ENCODE data around the gene UBR3. TPM values are rescaled to one million over a fixed set of nuclear protein-coding genes. Genes with fewer than 3 reads are reported as not detected.

UBR3 gene
- total RNA-seq, 6 experiments from 2014 or later = 30.1 to 46.3 (median 40.5) TPM

- H3K27me3 Mint-ChIP-seq (ENCODE audit: insufficient read depth) = no peaks in the 10 kb centered on the region; the same call in 1 of the 2 replicates
- H3K4me1 Mint-ChIP-seq (ENCODE audit: low read depth) = no peaks in the 10 kb centered on the region
- H3K4me3 Mint-ChIP-seq = no peak overlapping the region
- peaks cover 27% of the 10 kb centered on the region for H3K36me3 Mint-ChIP-seq (ENCODE audit: low read depth)
- H3K27ac Mint-ChIP-seq = peak overlapping the region; percentile 44; the same call in 1 of the 2 replicates
- no peaks in the 10 kb centered on the region for H3K9me3 Mint-ChIP-seq
- DNase-seq = no peak
- no peak for TF ChIP-seq CTCF (IDR thresholded peaks at IDR 0.05)
These were observed 170.1 kb downstream of the UBR3 start for GRCh38 chr2:169997140-169997887.

- no peak overlapping the region for H3K27ac Mint-ChIP-seq
- TF ChIP-seq CTCF (IDR thresholded peaks at IDR 0.05) = no peak
- H3K27me3 Mint-ChIP-seq (ENCODE audit: insufficient read depth) = no peaks in the 10 kb centered on the region; the same call in 1 of the 2 replicates
- DNase-seq = no peak
- no peak overlapping the region for H3K4me3 Mint-ChIP-seq
- peaks cover 38% of the 10 kb centered on the region for H3K36me3 Mint-ChIP-seq (ENCODE audit: low read depth)
- no peaks in the 10 kb centered on the region for H3K9me3 Mint-ChIP-seq
- H3K4me1 Mint-ChIP-seq (ENCODE audit: low read depth) = no peaks in the 10 kb centered on the region
These were observed 171.8 kb downstream of the UBR3 start for GRCh38 chr2:169999054-169999453.

DNA sequence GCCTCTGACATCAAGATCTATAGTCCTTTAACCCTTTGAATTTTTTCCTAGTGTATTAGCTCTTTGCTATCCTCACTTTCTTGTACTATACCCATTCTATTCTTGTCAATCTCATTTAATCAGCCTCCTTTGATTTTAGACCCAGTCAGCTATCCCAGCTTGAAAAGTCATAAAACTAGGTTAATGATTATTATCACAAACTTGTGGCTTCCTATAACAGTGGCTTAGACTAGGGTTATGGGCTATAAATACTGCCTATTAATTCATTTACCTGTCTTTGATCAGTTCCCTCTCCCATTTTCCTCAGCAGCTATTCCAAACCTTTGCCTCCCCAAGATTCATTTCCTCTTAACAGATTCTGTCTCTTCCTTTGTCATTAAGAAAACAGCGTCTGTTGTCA, 174.8 kb downstream of the UBR3 start:
- H3K36me3 Mint-ChIP-seq (ENCODE audit: low read depth) = peaks cover 32% of the 10 kb centered on the region
- no peak for DNase-seq
- no peaks in the 10 kb centered on the region for H3K9me3 Mint-ChIP-seq
- H3K27me3 Mint-ChIP-seq (ENCODE audit: insufficient read depth) = no peaks in the 10 kb centered on the region; the same call in 1 of the 2 replicates
- no peak overlapping the region for H3K4me3 Mint-ChIP-seq
- H3K4me1 Mint-ChIP-seq (ENCODE audit: low read depth) = no peaks in the 10 kb centered on the region
- no peak overlapping the region for H3K27ac Mint-ChIP-seq
- TF ChIP-seq CTCF (IDR thresholded peaks at IDR 0.05) = no peak

- H3K4me1 Mint-ChIP-seq (ENCODE audit: low read depth) = no peaks in the 10 kb centered on the region
- H3K27ac Mint-ChIP-seq = 0 out of 2 replicates have a peak overlapping the region, but pooled peaks have one; percentile 7
- no peak overlapping the region for H3K4me3 Mint-ChIP-seq
- TF ChIP-seq CTCF (IDR thresholded peaks at IDR 0.05) = no peak
- H3K36me3 Mint-ChIP-seq (ENCODE audit: low read depth) = peaks cover 20% of the 10 kb centered on the region
- no peaks in the 10 kb centered on the region; the same call in none of the 2 replicates for H3K27me3 Mint-ChIP-seq (ENCODE audit: insufficient read depth)
- H3K9me3 Mint-ChIP-seq = no peaks in the 10 kb centered on the region
- no peak for DNase-seq
These were observed 178.4 kb downstream of the UBR3 start for GRCh38 chr2:170005702-170006101.

DNA sequence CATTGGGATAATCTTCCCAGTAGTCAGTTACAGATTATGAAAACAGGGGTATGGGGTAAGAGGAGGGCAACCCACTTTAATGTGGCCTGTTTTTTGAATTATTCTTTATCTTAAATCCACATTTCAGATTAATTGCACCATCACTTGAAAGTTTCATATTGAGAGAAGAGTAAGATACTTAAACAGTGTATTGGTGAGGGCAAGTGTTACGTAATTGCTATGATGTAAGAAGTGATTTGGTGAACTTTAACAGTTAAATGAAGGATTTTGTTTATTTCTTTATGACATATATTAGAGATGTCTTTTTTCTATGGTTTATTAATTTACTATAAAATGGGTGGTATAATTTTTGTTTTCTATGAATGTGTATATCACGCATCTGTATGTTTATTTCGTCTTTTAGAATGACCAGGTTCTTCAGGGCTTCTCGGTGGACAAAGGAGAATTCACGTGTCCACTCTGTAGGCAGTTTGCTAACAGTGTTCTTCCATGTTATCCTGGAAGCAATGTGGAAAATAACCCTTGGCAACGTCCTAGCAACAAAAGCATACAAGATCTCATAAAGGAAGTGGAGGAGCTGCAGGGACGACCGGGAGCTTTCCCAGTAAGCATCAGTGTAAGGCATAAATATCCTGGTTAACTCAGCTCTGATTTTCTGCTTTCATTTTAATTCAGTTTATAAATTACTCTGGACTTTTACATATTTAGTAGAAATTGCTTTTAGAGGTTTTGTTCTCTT, 179.5 kb downstream of the UBR3 start:
- no peak overlapping the region for H3K4me3 Mint-ChIP-seq
- no peak overlapping the region for H3K27ac Mint-ChIP-seq
- no peaks in the 10 kb centered on the region; the same call in none of the 2 replicates for H3K27me3 Mint-ChIP-seq (ENCODE audit: insufficient read depth)
- H3K36me3 Mint-ChIP-seq (ENCODE audit: low read depth) = peaks cover 20% of the 10 kb centered on the region
- TF ChIP-seq CTCF (IDR thresholded peaks at IDR 0.05) = no peak
- no peaks in the 10 kb centered on the region for H3K4me1 Mint-ChIP-seq (ENCODE audit: low read depth)
- H3K9me3 Mint-ChIP-seq = no peaks in the 10 kb centered on the region
- DNase-seq = no peak

Data from HFFc6 (cell line).